ENCODE data around the gene NPTN.

NPTN gene

GRCh38 chr15:73633991-73634495 is 854 bp upstream of the NPTN start:
- Histone ChIP-seq H3K27ac (peak overlapping the region; percentile 91 to 99), H3K4me3 (peak overlapping the region; percentile 97)
- TF ChIP-seq CTCF (IDR thresholded peaks at IDR 0.05) = no peak
- no peak for DNase-seq (ENCODE audit: low spot score)

GRCh38 chr15:73632670-73633058 is 525 bp downstream of the NPTN start:
- DNase-seq (ENCODE audit: low spot score) = no peak
- H3K4me3 ChIP-seq = peak overlapping the region; percentile 97
- H3K27ac ChIP-seq = peak overlapping the region; percentile 91 to 99
- no peak for TF ChIP-seq CTCF (IDR thresholded peaks at IDR 0.05)

GRCh38 chr15:73631915-73632669 is 1.1 kb downstream of the NPTN start:
- TF ChIP-seq CTCF (IDR thresholded peaks at IDR 0.05) = no peak
- DNase-seq (ENCODE audit: low spot score) = peak; percentile 79
- Histone ChIP-seq H3K27ac (peak overlapping the region; percentile 91 to 99), H3K4me3 (peak overlapping the region; percentile 97)

- Histone ChIP-seq H3K27ac (peak overlapping the region; percentile 91 to 99), H3K4me3 (peak overlapping the region; percentile 97)
- DNase-seq (ENCODE audit: low spot score) = no peak
- TF ChIP-seq CTCF (IDR thresholded peaks at IDR 0.05) = no peak
Measured at GRCh38 chr15:73630921-73631362, 2.2 kb downstream of the NPTN start.

GRCh38 chr15:73629798-73630429 is 3.3 kb downstream of the NPTN start:
- TF ChIP-seq CTCF (IDR thresholded peaks at IDR 0.05) = no peak
- DNase-seq (ENCODE audit: low spot score) = no peak
- no peak overlapping the region for H3K4me3 ChIP-seq
- H3K27ac ChIP-seq = peak overlapping the region; percentile 91 to 99

- no peak for TF ChIP-seq CTCF (IDR thresholded peaks at IDR 0.05)
- DNase-seq (ENCODE audit: low spot score) = no peak
- Histone ChIP-seq H3K4me3 (peak overlapping the region; percentile 12), H3K27ac (peak overlapping the region; percentile 10 to 60)
Measured at GRCh38 chr15:73628976-73629797, 4.0 kb downstream of the NPTN start.
